Measurements from ENCODE around the gene DMRT2.

DMRT2 gene

GRCh38 chr9:1034271-1034670 is 15.9 kb upstream of the DMRT2 start:
- Histone ChIP-seq H3K4me3 (ENCODE audit: low read depth in 1 of 2, low read length in 1 of 2) (no peak overlapping the region), H3K36me3 (no peaks in the 10 kb centered on the region), H3K27ac (no peak overlapping the region), H3K4me1 (ENCODE audit: control insufficient read depth in 1 of 2, insufficient read depth in 1 of 2, low read depth in 1 of 2, low read length in 1 of 2) (no peaks in the 10 kb centered on the region), H3K27me3 (peaks cover 89% of the 10 kb centered on the region), H3K9me3 (no peaks in the 10 kb centered on the region)
- TF ChIP-seq CTCF (IDR thresholded peaks at IDR 0.05): no peak

GRCh38 chr9:1039589-1039988 is 10.6 kb upstream of the DMRT2 start:
- TF ChIP-seq CTCF (IDR thresholded peaks at IDR 0.05): no peak
- peaks cover 93% of the 10 kb centered on the region for H3K27me3 ChIP-seq
- H3K27ac ChIP-seq: no peak overlapping the region
- H3K4me1 ChIP-seq (ENCODE audit: control insufficient read depth in 1 of 2, insufficient read depth in 1 of 2, low read depth in 1 of 2, low read length in 1 of 2): no peaks in the 10 kb centered on the region
- no peaks in the 10 kb centered on the region for H3K9me3 ChIP-seq
- no peaks in the 10 kb centered on the region for H3K36me3 ChIP-seq
- no peak overlapping the region for H3K4me3 ChIP-seq (ENCODE audit: low read depth in 1 of 2, low read length in 1 of 2)

- no peak for TF ChIP-seq CTCF (IDR thresholded peaks at IDR 0.05)
- H3K36me3 ChIP-seq: no peaks in the 10 kb centered on the region
- H3K4me1 ChIP-seq (ENCODE audit: control insufficient read depth in 1 of 2, insufficient read depth in 1 of 2, low read depth in 1 of 2, low read length in 1 of 2): peaks cover under 1 to 13% of the 10 kb centered on the region in 2 experiments
- H3K27ac ChIP-seq: no peak overlapping the region
- H3K9me3 ChIP-seq: no peaks in the 10 kb centered on the region
- peaks cover 100% of the 10 kb centered on the region for H3K27me3 ChIP-seq
- no peak overlapping the region for H3K4me3 ChIP-seq (ENCODE audit: low read depth in 1 of 2, low read length in 1 of 2)
These were observed 7.7 kb upstream of the DMRT2 start for GRCh38 chr9:1042466-1042865.

- Histone ChIP-seq H3K27me3 (peaks cover 100% of the 10 kb centered on the region), H3K27ac (no peak overlapping the region), H3K36me3 (no peaks in the 10 kb centered on the region), H3K9me3 (no peaks in the 10 kb centered on the region), H3K4me3 (ENCODE audit: low read depth in 1 of 2, low read length in 1 of 2) (no peak overlapping the region), H3K4me1 (ENCODE audit: control insufficient read depth in 1 of 2, insufficient read depth in 1 of 2, low read depth in 1 of 2, low read length in 1 of 2) (peaks cover 8 to 24% of the 10 kb centered on the region in 2 experiments)
- no peak for TF ChIP-seq CTCF (IDR thresholded peaks at IDR 0.05)
These were observed 5.5 kb upstream of the DMRT2 start for GRCh38 chr9:1044643-1045042.

- H3K36me3 ChIP-seq: no peaks in the 10 kb centered on the region
- TF ChIP-seq CTCF (IDR thresholded peaks at IDR 0.05): no peak
- H3K27me3 ChIP-seq: peaks cover 100% of the 10 kb centered on the region
- H3K27ac ChIP-seq: no peak overlapping the region
- H3K9me3 ChIP-seq: no peaks in the 10 kb centered on the region
- peaks cover 8 to 30% of the 10 kb centered on the region in 2 experiments for H3K4me1 ChIP-seq (ENCODE audit: control insufficient read depth in 1 of 2, insufficient read depth in 1 of 2, low read depth in 1 of 2, low read length in 1 of 2)
- peak overlapping the region in 1 of 2 experiments; percentile 49 for H3K4me3 ChIP-seq (ENCODE audit: low read depth in 1 of 2, low read length in 1 of 2)
These were observed 3.3 kb upstream of the DMRT2 start for GRCh38 chr9:1046639-1047572.
